ENCODE data around the gene SDK1.

The SDK1 gene

DNA sequence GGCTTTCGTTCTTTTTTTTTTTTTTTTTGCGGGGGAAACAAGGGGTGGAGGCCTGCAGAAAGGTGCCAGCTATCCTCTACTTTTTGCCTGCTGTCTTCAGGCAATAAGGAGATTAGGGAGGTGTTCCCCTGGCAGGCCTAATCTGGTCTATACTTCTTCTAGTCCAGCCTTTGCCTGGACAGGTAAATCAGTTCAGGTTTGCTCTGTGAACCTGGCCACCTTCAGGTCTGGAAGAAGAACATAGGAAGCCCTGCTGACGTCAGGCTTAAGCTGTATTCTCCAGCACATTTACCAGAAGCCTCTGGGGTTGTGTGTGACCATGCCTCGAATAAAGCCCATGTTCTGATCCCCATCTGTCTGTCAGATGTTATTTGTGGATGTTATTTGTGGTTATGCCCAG is 115.4 kb downstream of the SDK1 start:
- DNase-seq = no peak

- DNase-seq = no peak
Measured at GRCh38 chr7:3425087-3425486, 124.0 kb downstream of the SDK1 start.

DNA sequence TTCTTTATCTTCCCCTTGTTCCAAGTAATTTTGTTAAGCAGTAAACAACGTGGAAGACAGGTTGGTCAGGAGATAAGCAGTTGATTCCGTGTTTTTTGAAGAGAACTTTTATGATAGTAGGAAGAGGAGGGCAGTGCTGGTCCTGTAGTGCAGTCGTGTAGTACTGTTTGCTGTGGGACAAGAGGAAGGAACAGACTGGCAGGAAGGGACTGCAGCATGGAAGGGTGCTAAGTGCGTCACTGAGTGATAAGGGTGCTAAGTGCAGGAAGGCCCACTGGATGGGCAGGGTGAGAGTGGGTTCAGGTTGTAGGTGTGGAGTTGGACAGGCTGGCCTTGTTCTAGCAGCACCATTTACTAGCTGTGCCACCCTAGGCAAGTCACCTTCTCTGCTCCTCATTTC is 125.0 kb downstream of the SDK1 start:
- DNase-seq = no peak

- peak in 1 of 2 donors; percentile 8 for DNase-seq
Measured at GRCh38 chr7:3427957-3428356, 126.9 kb downstream of the SDK1 start.

- DNase-seq = no peak
Measured at GRCh38 chr7:3429981-3430380, 128.9 kb downstream of the SDK1 start.

- DNase-seq = no peak
Measured at GRCh38 chr7:3430588-3430987, 129.5 kb downstream of the SDK1 start.

GRCh38 chr7:3431306-3431705 is 130.3 kb downstream of the SDK1 start:
- DNase-seq = no peak

DNA sequence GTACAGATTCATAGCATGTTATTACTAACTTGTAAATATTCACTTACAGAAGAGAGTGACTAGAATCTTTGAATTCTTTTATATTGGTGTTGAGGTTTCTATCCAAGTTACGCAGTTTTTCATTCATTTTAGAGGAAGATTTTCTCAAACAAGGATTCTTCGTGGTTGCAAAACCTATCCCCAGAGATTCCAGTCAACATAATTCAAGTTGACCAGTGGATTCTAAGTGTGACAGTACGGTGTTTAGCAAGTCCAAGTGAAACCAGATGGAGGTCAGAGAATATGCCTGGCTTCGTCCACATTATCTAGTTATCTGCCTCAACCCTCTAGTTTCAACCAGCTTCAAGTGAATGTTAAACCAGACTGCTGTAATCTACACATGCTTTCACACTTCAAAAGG is 131.9 kb downstream of the SDK1 start:
- no peak for DNase-seq

DNA sequence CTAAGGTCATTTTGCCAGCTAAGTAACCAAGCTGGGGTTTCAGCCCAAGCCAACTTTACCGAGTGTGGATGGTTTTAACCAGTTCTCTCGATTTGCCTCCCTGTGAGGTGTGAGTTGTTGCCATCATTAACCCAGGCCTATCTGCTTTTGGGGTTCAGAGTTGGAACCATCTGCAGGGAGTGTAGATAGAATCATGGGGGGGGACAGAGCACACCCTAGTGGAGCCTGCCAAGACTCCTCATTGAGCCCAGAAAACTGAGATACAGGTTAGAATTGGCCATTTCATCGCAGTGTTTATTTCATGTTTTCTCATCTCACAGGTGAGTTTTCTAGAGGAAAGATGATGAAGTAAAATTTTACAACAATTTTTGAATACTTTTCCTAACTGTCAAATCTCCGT is 133.6 kb downstream of the SDK1 start:
- DNase-seq = no peak

GRCh38 chr7:3436112-3436511 is 135.1 kb downstream of the SDK1 start:
- no peak for DNase-seq

DNA sequence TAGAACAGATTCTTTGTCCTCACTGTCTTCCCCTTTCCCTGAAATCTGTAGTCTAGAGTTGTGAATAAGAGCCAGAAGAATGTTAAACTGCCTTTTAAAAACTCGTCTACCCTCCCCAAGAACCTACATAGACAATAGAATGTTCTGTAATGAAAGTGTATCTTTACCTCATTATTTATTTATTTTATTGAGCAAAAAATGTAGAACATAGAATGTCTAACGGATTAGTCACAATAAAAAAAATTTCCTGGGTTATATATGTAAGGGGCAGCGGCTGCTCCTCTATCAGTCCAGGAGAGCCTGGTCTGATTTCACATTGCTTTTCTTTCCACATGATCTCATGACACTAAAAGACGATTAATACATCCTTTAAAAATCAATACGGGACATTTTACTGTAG is 135.7 kb downstream of the SDK1 start:
- no peak for DNase-seq

DNA sequence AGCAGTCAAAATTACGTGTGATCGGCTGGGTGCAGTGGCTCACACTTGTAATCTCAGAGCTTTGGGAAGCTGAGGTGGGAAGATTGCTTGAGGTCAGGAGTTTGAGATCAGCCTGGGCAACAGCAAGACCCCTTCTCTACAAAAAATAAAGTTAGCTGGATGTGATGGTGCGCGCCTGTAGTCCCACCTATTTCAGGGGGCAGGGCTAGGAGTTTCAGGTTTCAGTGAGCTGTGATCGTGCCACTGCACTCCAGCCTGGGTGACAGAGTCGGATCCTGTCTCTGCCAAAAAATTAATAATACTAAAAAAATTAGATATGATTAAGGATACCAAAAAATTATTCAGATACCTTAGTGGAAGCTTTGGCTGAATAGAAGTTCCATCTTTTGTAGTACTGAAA is 136.4 kb downstream of the SDK1 start:
- DNase-seq = no peak

DNA sequence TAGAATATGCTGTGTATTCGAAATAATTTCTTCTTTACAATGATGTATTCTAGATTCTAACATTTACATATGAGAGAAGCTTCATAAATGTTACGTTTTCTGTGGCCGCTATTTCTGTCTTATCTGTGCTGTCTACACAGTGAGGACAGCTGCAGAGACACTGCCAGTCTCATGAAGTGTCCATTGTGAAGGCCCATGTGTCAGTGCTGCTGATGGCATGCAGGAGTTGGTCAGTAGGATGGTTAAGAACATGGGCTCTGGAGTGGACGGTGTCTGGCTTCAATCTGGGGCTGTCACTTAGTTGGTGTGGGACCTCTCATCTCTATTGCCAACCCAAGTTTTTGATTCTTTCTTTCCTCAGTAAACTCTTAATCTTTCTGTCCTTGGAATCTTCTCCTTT is 137.3 kb downstream of the SDK1 start:
- DNase-seq = no peak

- DNase-seq = no peak
Measured at GRCh38 chr7:3439333-3440030, 138.4 kb downstream of the SDK1 start.

DNA sequence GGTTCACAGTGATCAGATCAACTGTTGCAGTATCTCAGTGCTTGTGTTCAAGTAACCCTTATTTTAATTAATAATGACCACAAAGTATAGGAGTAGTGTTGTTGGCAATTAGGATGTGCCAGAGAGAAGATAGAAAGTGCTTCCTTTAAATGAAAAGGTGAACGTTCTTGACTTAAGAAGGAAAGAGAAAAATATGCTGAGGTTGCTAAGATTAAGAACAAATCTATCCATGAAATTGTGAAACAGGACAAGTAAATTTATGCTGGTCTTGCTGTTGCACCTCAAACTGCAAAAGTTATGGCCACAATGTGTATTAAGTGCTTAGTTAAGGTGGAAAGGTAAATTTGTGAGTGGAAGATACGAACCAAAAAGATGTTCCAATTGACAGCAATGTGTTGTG is 139.5 kb downstream of the SDK1 start:
- no peak for DNase-seq

DNA sequence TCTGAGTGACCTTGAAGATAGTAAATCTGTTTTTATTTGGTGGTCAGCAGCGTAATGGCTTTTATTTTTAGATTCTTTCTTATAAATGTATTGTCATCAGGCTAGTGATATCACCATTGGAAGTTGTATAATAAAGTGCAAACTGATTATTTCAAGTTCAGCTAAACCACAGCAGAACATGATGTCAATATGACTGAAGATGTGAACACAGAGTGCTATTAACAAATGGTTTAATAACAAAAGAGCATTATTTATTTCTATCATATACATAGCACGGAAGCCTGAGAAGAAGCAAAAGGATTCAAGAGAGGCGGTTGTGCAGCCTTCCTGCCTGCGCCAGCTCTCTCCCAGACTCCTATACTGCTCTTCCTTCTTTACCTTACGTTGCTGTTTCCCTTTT is 142.7 kb downstream of the SDK1 start:
- no peak for DNase-seq

DNA sequence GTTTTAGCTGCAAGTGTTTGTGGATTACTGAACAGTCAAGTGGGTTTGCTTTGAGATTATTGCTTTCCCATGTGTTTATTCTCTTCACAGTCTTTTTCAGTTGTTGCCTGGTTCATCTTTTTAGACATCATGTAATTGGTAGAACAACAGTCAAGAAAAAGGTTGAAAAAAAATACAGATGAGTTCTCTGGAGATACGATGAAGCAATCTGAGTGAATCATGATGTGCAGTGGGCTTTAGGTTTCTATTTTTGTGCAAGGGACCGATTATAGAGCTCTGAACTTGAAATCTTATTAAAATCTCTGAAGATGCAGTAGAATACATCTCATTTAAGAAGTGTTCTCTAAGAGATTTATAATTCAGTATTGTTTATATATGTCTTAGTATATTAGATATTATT is 145.7 kb downstream of the SDK1 start:
- DNase-seq = no peak

GRCh38 chr7:3451701-3452100 is 150.6 kb downstream of the SDK1 start:
- no peak for DNase-seq

GRCh38 chr7:3453398-3453797 is 152.3 kb downstream of the SDK1 start:
- no peak for DNase-seq

DNA sequence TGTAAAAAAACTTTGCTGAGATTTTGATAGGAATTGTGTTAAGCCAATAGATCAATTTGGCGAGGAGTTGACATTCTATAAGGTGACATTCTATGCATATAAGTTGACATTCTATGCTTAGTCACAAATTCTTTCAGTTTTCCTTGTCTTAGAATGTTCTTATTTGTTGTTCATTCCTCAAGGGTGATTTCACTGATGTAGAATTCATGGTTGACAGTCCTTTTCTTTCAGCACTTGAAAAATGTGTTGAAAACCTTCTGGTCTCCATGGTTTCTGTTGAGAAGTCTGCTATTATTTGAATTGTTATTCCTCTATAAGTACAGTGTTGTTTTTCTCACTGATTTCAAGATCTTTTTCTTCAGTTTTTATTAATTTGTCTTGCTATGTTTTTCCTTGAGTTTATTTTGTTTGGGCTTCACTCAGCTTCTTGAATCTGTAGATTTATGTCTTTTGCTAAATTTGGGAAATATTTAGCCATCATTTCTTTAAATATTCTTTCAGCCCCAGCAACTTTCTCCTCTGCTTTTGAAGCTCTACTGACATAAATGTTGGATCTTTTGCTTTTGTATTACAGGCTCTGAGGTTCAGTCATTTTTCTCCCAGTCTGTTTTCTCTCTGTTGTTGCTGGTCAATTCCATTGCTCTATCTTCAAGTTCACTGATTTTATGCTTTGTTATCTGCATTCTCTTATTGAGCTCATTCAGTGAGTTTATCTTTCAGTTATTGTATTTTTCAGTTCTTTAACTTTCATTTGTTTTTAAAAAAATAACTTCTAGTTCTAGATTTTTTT is 154.9 kb downstream of the SDK1 start:
- DNase-seq = no peak

GRCh38 chr7:3459111-3459510 is 158.1 kb downstream of the SDK1 start:
- no peak for DNase-seq

DNA sequence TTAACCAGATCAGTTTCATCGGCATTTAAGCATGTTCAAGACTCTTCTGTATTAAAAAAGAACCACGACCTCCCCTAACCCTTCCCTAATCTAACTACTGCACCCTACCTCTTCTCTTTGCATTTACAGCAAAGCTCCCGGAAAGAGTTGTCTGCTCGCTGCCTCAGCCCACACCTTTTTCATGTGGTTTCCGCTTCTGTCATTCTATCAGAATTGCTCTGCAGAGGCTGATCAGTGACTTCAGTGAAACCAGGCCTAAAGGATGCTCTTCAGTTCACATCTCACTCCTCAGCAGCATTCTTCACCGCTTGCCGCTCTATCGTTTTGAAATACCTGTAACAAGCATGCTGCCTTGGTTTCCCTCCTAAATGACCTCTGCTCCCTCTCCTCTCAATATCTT is 160.9 kb downstream of the SDK1 start:
- peak; percentile 66 to 68 for DNase-seq

DNA sequence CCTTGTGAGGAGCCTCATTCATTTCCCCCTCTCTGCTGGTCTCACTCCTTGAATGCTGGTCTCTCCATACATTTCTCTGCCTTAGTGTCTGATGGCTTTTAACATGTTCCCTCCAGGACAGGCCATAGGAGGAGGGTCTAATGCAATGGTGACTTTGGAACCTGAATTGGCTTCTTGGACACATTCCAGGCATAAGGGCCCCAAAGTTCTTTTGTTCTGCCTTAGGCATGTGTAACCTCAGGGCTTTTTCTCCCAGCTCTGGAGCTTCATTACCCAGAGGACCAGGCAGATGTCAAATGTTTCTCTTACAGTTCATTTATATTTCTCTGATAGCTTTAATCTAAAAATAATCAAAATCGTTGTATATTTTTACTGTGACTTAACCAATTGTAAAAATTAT is 162.6 kb downstream of the SDK1 start:
- DNase-seq = no peak

DNA sequence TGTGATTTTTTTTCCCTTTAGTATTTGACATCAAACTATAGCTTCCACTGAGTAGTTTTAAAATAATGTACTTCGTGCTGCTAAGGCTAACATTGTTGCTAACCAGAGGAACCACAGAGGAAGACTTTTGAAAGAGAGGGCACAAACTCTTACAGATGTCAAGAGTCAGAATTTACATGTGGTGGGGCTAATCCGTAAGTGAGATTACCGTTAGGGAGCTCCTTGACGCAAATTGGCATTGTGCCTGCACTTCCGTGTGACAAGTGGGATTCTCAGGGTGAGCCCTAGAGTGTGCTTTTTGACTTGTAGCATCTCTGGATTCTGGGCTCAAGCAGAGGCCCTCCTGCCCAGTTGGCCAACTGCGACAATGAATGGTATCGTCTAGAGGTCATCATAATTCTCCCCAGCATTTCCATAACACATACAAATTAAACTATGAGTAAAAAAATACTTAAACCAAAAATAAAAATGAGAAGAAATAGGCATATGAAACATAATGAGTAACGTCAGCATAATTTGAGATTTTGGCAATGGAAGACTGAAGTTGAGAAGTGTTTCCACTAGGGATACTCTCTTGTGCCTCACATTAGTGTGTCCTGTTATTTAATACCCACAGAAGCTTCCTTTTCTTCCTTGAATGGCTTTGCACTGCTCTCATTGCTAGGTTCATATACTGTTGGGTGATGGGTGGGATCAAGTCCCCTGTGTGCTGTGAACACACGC is 164.0 kb downstream of the SDK1 start:
- peak; percentile 12 to 59 for DNase-seq
